NCI-H510A (cell line): ENCODE data around the gene EIF1B.
"Not testable (repeated sequence)": the region's sequence is repeated elsewhere in the genome, so short reads cannot be mapped to it uniquely, and the experiment has no call there.

Source experiments
- DNase-seq: peaks from one replicate; lab custom pipeline; 2025; lab: John Stamatoyannopoulos, UW

The EIF1B gene

GRCh38 chr3:40309418-40309924 lies at the start of gene EIF1B:
TSS of gene EIF1B (plus strand) at chr3:40309707. CDS start at chr3:40309942, 235 bp downstream.
- DNase-seq = peak; percentile 81

- DNase-seq = no peak
These were observed 47.2 kb upstream of the EIF1B start for GRCh38 chr3:40262331-40262730.

- no peak for DNase-seq
These were observed 45.1 kb upstream of the EIF1B start for GRCh38 chr3:40264451-40264850.

GRCh38 chr3:40265181-40265580 lies 44.3 kb upstream of the EIF1B start:
- DNase-seq = no peak

GRCh38 chr3:40267937-40268724 lies 41.4 kb upstream of the EIF1B start:
- no peak for DNase-seq

GRCh38 chr3:40268802-40269524 lies 40.5 kb upstream of the EIF1B start:
- DNase-seq = no peak

GRCh38 chr3:40278791-40279190 lies 30.7 kb upstream of the EIF1B start:
- DNase-seq = no peak

- no peak for DNase-seq
These were observed 27.5 kb upstream of the EIF1B start for GRCh38 chr3:40281995-40282394.

- not testable (repeated sequence) for DNase-seq
These were observed 26.4 kb upstream of the EIF1B start for GRCh38 chr3:40283057-40283456.

GRCh38 chr3:40287248-40287647 lies 22.3 kb upstream of the EIF1B start:
- DNase-seq = no peak

GRCh38 chr3:40290396-40290795 lies 19.1 kb upstream of the EIF1B start:
- DNase-seq = no peak

- DNase-seq = no peak
These were observed 18.0 kb upstream of the EIF1B start for GRCh38 chr3:40291471-40291870.

- DNase-seq = no peak
These were observed 16.7 kb upstream of the EIF1B start for GRCh38 chr3:40292637-40293349.

- no peak for DNase-seq
These were observed 15.1 kb upstream of the EIF1B start for GRCh38 chr3:40294434-40294833.

GRCh38 chr3:40298075-40298474 lies 11.4 kb upstream of the EIF1B start:
- no peak for DNase-seq

GRCh38 chr3:40299130-40299720 lies 10.3 kb upstream of the EIF1B start:
- DNase-seq = no peak

- no peak for DNase-seq
These were observed 9.7 kb upstream of the EIF1B start for GRCh38 chr3:40299721-40300335.

GRCh38 chr3:40302784-40303183 lies 6.7 kb upstream of the EIF1B start:
- DNase-seq = no peak

GRCh38 chr3:40304352-40304751 lies 5.2 kb upstream of the EIF1B start:
- no peak for DNase-seq

- DNase-seq = no peak
These were observed 3.2 kb upstream of the EIF1B start for GRCh38 chr3:40306336-40306735.

GRCh38 chr3:40307176-40307575 lies 2.3 kb upstream of the EIF1B start:
- DNase-seq = no peak
